GM23338 (cell line): ENCODE data around the gene OR51G1. TPM values are rescaled to one million over a fixed set of nuclear protein-coding genes. Genes with fewer than 3 reads are reported as not detected.

Experiments used
- ATAC-seq: fragments of 200-7000 bp; cut with Tn5 transposase; 3 replicates; pipeline ENCODE4 v1.9.1; 2020
- DNase-seq: peaks from one replicate; pipeline ENCODE4 v3.0.0-alpha.2; 2015; ENCODE audit warnings: low spot score
- H2AFZ ChIP-seq: fragments of 200-600 bp; sonication (generic); 2 replicates; pipeline ENCODE4 v1.8.0; 2016; ENCODE audit warnings: antibody characterized with exemption, mild to moderate bottlenecking, moderate library complexity
- H3F3A ChIP-seq: fragments of 200-600 bp; sonication (generic); replicated peaks from 2 replicates; pipeline ENCODE4 v1.8.0; 2017; ENCODE audit warnings: antibody characterized with exemption, mixed run types, low read depth
- H3K27ac ChIP-seq: fragments of 200-600 bp; sonication (generic); 2 replicates; pipeline ENCODE4 v1.6.1; 2016; ENCODE audit warnings: low read depth
- H3K27me3 ChIP-seq: fragments of 200-600 bp; sonication (generic); 2 replicates; pipeline ENCODE4 v1.8.0; 2016; ENCODE audit warnings: mild to moderate bottlenecking, mixed run types, moderate library complexity; ENCODE audit not compliant: insufficient read depth
- H3K36me3 ChIP-seq: fragments of 200-600 bp; sonication (generic); 2 replicates; pipeline ENCODE4 v1.8.0; 2016; ENCODE audit warnings: mild to moderate bottlenecking; ENCODE audit not compliant: insufficient read depth
- H3K4me1 ChIP-seq: fragments of 200-600 bp; sonication (generic); 2 replicates; pipeline ENCODE4 v1.8.0; 2016; ENCODE audit warnings: mild to moderate bottlenecking, moderate library complexity; ENCODE audit not compliant: insufficient read depth
- H3K4me2 ChIP-seq: fragments of 200-600 bp; sonication (generic); 2 replicates; pipeline ENCODE4 v1.7.1; 2017; ENCODE audit warnings: mixed run types
- H3K4me3 ChIP-seq: fragments of 200-600 bp; sonication (generic); 2 replicates; pipeline ENCODE4 v1.6.1; 2016; ENCODE audit warnings: mixed run types
- H3K79me2 ChIP-seq: fragments of 200-600 bp; sonication (generic); replicated peaks from 2 replicates; pipeline ENCODE4 v1.8.0; 2017; ENCODE audit warnings: mild to moderate bottlenecking; ENCODE audit not compliant: insufficient read depth
- H3K9me2 ChIP-seq: fragments of 200-600 bp; sonication (generic); 2 replicates; pipeline ENCODE4 v1.8.0; 2017; ENCODE audit not compliant: insufficient read depth
- H4K20me1 ChIP-seq: fragments of 200-600 bp; sonication (generic); replicated peaks from 2 replicates; pipeline ENCODE4 v1.8.0; 2017; ENCODE audit warnings: mild to moderate bottlenecking; ENCODE audit not compliant: insufficient read depth
- H3K27ac Mint-ChIP-seq: 2 replicates; pipeline ENCODE4 v1.8.0; 2020; ENCODE audit warnings: inconsistent platforms, mild to moderate bottlenecking, moderate library complexity, mixed read lengths
- H3K27me3 Mint-ChIP-seq: 3 replicates; pipeline ENCODE4 v1.8.0; 2022; ENCODE audit warnings: low read depth, mild to moderate bottlenecking, moderate library complexity, mixed read lengths, inconsistent platforms; ENCODE audit not compliant: insufficient read depth, poor library complexity
- H3K36me3 Mint-ChIP-seq: 3 replicates; pipeline ENCODE4 v1.8.0; 2021; ENCODE audit warnings: low read depth, mild to moderate bottlenecking, inconsistent platforms, moderate library complexity, mixed read lengths
- H3K4me1 Mint-ChIP-seq: 3 replicates; pipeline ENCODE4 v1.8.0; 2020; ENCODE audit warnings: mild to moderate bottlenecking, inconsistent platforms, mixed read lengths
- H3K4me3 Mint-ChIP-seq: 3 replicates; pipeline ENCODE4 v1.8.0; 2021; ENCODE audit warnings: moderate library complexity, mild to moderate bottlenecking, inconsistent platforms, mixed read lengths
- H3K9me3 Mint-ChIP-seq: 3 replicates; pipeline ENCODE4 v1.8.0; 2020; ENCODE audit warnings: moderate library complexity, mild to moderate bottlenecking, inconsistent platforms, mixed read lengths
- CREB1 ChIP-seq: fragments of 250-450 bp; sonication (Bioruptor Pico); IDR thresholded peaks from 2 replicates; pipeline ENCODE4 v1.5.0; 2020; ENCODE audit warnings: low read depth, mild to moderate bottlenecking, moderate library complexity
- CTCF ChIP-seq, 2 experiments: fragments of 200-600 bp in 1 of 2; sonication (generic) in 1 of 2; conservative IDR thresholded peaks; 2 replicates each; pipeline versions ENCODE4 v1.5.1 to v1.6.1; 2016 to 2017; ENCODE audit warnings: antibody characterized with exemption in 2 of 2, low read depth in 2 of 2, mild to moderate bottlenecking in 2 of 2, moderate library complexity in 1 of 2
- ETS1 ChIP-seq: IDR thresholded peaks from 2 replicates; pipeline ENCODE4 v1.6.1; 2016; ENCODE audit warnings: antibody characterized with exemption
- EZH2 ChIP-seq: fragments of 200-600 bp; sonication (generic); IDR thresholded peaks from one replicate; pipeline ENCODE4 v1.8.0; 2017; ENCODE audit warnings: antibody characterized with exemption, mild to moderate bottlenecking, low read depth; ENCODE audit not compliant: unreplicated experiment
- EZH2phosphoT487 ChIP-seq: fragments of 200-600 bp; sonication (generic); IDR thresholded peaks from one replicate; pipeline ENCODE4 v1.8.1; 2018; ENCODE audit warnings: antibody characterized with exemption; ENCODE audit not compliant: unreplicated experiment
- JUNB ChIP-seq: IDR thresholded peaks from one replicate; pipeline ENCODE4 v1.6.1; 2016; ENCODE audit warnings: antibody characterized with exemption; ENCODE audit not compliant: unreplicated experiment
- NANOG ChIP-seq: IDR thresholded peaks from 2 replicates; pipeline ENCODE4 v1.6.1; 2016; ENCODE audit warnings: antibody characterized with exemption, borderline replicate concordance
- POLR2AphosphoS5 ChIP-seq: IDR thresholded peaks from 2 replicates; pipeline ENCODE4 v1.6.1; 2016; ENCODE audit warnings: antibody characterized with exemption, low read depth
- REST ChIP-seq: IDR thresholded peaks from one replicate; pipeline ENCODE4 v1.6.1; 2018; ENCODE audit warnings: antibody characterized with exemption; ENCODE audit not compliant: unreplicated experiment
- STAT1 ChIP-seq: IDR thresholded peaks from one replicate; pipeline ENCODE4 v1.6.1; 2016; ENCODE audit warnings: antibody characterized with exemption; ENCODE audit not compliant: unreplicated experiment
- ZNF114 ChIP-seq: fragments of 250-450 bp; sonication (Bioruptor Pico); IDR thresholded peaks from 2 replicates; pipeline ENCODE4 v1.5.0; 2020; ENCODE audit warnings: mild to moderate bottlenecking, moderate library complexity
- ZNF331 ChIP-seq: fragments of 250-450 bp; sonication (Bioruptor Pico); IDR thresholded peaks from 2 replicates; pipeline ENCODE4 v1.5.0; 2020; ENCODE audit warnings: low read depth, mild to moderate bottlenecking, moderate library complexity
- polyA plus RNA-seq: library from polyadenylated mRNA; unstranded; fragments of >200 nt; fragmentation: Nextera tagmentation; extraction: Ambion mirVana; gene quantifications from 2 replicates; pipeline ENCODE4 v1.2.1, GENCODE V29; 2016
- total RNA-seq: library from RNA; depleted of rRNA; stranded (reverse); fragments of >200 nt; shearing (Covaris generic); gene quantifications from 2 replicates; pipeline ENCODE4 v1.2.3, GENCODE V29; 2014

Gene OR51G1
- total and polyA plus RNA-seq, 2 experiments from 2014 or later = not detected

GRCh38 chr11:4882543-4882942, 41.6 kb downstream of the OR51G1 start (continued):
- no peak for TF ChIP-seq CTCF (conservative IDR thresholded peaks at IDR 0.05; ENCODE audit: low read depth in 2 of 2)
- TF ChIP-seq POLR2AphosphoS5 = no peak
- no peak for TF ChIP-seq ETS1
- no peak for TF ChIP-seq ZNF331
- TF ChIP-seq NANOG = no peak
- TF ChIP-seq STAT1 = no peak
- TF ChIP-seq ZNF114 (CRISPR knock-in tag) = no peak
- no peak for TF ChIP-seq EZH2phosphoT487
- no peak for TF ChIP-seq REST
- TF ChIP-seq CREB1 (CRISPR knock-in tag) = no peak
- no peak for TF ChIP-seq EZH2

- Histone ChIP-seq H3K9me2 (no peaks in the 10 kb centered on the region), H3K4me1 (no peaks in the 10 kb centered on the region), H3K27me3 (no peaks in the 10 kb centered on the region), H4K20me1 (no peaks in the 10 kb centered on the region), H3K36me3 (no peaks in the 10 kb centered on the region), H3K4me2 (no peak within 1 kb of the TSS), H3K27ac (no peak within 1 kb of the TSS), H3K79me2 (no peaks in the 10 kb centered on the region), H3F3A (no peaks in the 10 kb centered on the region), H3K4me3 (no peak within 1 kb of the TSS), H2AFZ (no peak within 1 kb of the TSS)
- H3K9me3 Mint-ChIP-seq = no peaks in the 10 kb centered on the region
- no peaks in the 10 kb centered on the region for H3K36me3 Mint-ChIP-seq
- ATAC-seq (no peak), DNase-seq (no peak)
- no peak within 1 kb of the TSS for H3K4me3 Mint-ChIP-seq
- 0 out of 3 replicates have a peak, but pooled peaks cover 3% of the 10 kb centered on the region for H3K4me1 Mint-ChIP-seq
- peaks cover 3% of the 10 kb centered on the region for H3K27me3 Mint-ChIP-seq
- no peak within 1 kb of the TSS for H3K27ac Mint-ChIP-seq
- TF ChIP-seq ZNF114 (CRISPR knock-in tag) = no peak
- no peak for TF ChIP-seq ZNF331
- no peak for TF ChIP-seq JUNB
- no peak for TF ChIP-seq STAT1
- no peak for TF ChIP-seq NANOG
- TF ChIP-seq ETS1 = no peak
These were observed 42.2 kb downstream of the OR51G1 start, which contains the start of gene OR51T1 for GRCh38 chr11:4881860-4882500. OR51T1 (plus strand) TSS chr11:4881900; CDS start chr11:4881900, 0 bp downstream.
